Aorta (tissue), 5 donors: ENCODE measurements around the gene PAF1. TPM values are rescaled to one million over a fixed set of nuclear protein-coding genes. Genes with fewer than 3 reads are reported as not detected.

Experiments
- ATAC-seq: fragments of 200-7000 bp; cut with Tn5 transposase; one replicate; pipeline ENCODE4 v1.9.1; 2022; ENCODE audit warnings: moderate library complexity; ENCODE audit not compliant: low FRiP score
- DNase-seq, 2 donors: peaks; one replicate each; pipeline ENCODE4 v3.0.0-alpha.2; 2020
- H3K27ac ChIP-seq, 2 donors: one replicate each; pipeline ENCODE4 v1.5.1; 2013; ENCODE audit warnings: low read length in 2 of 2, mild to moderate bottlenecking in 2 of 2, moderate library complexity in 2 of 2, control low read depth in 1 of 2, inconsistent platforms in 1 of 2, low read depth in 1 of 2
- H3K27me3 ChIP-seq, 2 donors: one replicate each; pipeline ENCODE4 v1.6.1; 2013; ENCODE audit warnings: control low read depth in 1 of 2, low read length in 1 of 2, mild to moderate bottlenecking in 1 of 2, moderate library complexity in 1 of 2; ENCODE audit not compliant: insufficient read depth in 2 of 2, control insufficient read depth in 1 of 2
- H3K36me3 ChIP-seq, 2 donors: one replicate each; pipeline ENCODE4 v1.6.1; 2013; ENCODE audit warnings: control low read depth in 1 of 2, low read length in 1 of 2, mild to moderate bottlenecking in 1 of 2; ENCODE audit not compliant: insufficient read depth in 2 of 2, control insufficient read depth in 1 of 2
- H3K4me1 ChIP-seq, 2 donors: one replicate each; pipeline ENCODE4 v1.6.1; 2013; ENCODE audit warnings: low read length in 2 of 2, control low read depth in 1 of 2, mild to moderate bottlenecking in 1 of 2, moderate library complexity in 1 of 2; ENCODE audit not compliant: insufficient read depth in 2 of 2, control insufficient read depth in 1 of 2
- H3K4me3 ChIP-seq, 2 donors: one replicate each; pipeline ENCODE4 v1.5.1; 2013; ENCODE audit warnings: low read length in 2 of 2, control low read depth in 1 of 2, mild to moderate bottlenecking in 1 of 2
- H3K9me3 ChIP-seq: one replicate; pipeline ENCODE4 v1.6.1; 2013; ENCODE audit warnings: mild to moderate bottlenecking, low read length; ENCODE audit not compliant: control insufficient read depth
- WGBS, 2 donors: extraction: QIAGEN DNeasy Blood & Tissue Kit; methylation state at CpG; one replicate each; pipeline ENCODE4 v1.1.7; 2013; 5-methylcytosine and 5-hydroxymethylcytosine counted together
- intact Hi-C, 2 donors: fragments of 100-400 bp; cut with DNase I; formaldehyde crosslinking; loops; one replicate each; pipeline versions ENCODE4 v1.14.2 to v1.15.0; 2022
- polyA plus RNA-seq, 2 donors: library from polyadenylated mRNA; stranded (reverse); fragments of 200-250 nt; gene quantifications; one replicate each; pipeline ENCODE4 v1.2.3, GENCODE V29; 2013
- total RNA-seq, 2 donors: library from RNA; stranded (reverse); fragmentation: NEBNext Ultra II Directional; extraction: Animal tissue kit (Norgen Biotek cat#: 25700); gene quantifications; one replicate each; pipeline ENCODE4 v1.2.1, GENCODE V29; 2021
- donor health status: healthy with polysubstance abuse.
- donor health status: Bipolar disorder and iron deficiency.
- donor health status: DM: no; HTN: no; CAD: no.
- donor health status: DM: no; HTN: no; CAD: no.
- donor health status: DM: yes; HTN: yes; CAD: no.

The PAF1 gene
- total and polyA plus RNA-seq, 4 donors: 27.7 to 43.8 (median 34.2) TPM

- WGBS, 2 donors: 90 to 94% methylated on average over 3 of the region's 3 CpGs
- DNase-seq (peak in 1 of 2 donors; percentile 32), ATAC-seq (no peak)
- Histone ChIP-seq H3K27ac (no peak overlapping the region), H3K36me3 (peaks cover 0 to 7% of the 10 kb centered on the region in 2 donors), H3K27me3 (no peaks in the 10 kb centered on the region), H3K4me3 (no peak overlapping the region), H3K9me3 (no peaks in the 10 kb centered on the region), H3K4me1 (no peaks in the 10 kb centered on the region)
- intact Hi-C loops: loop anchor here in 1 of 2 donors (5.0 kb wide), 1 partner anchor 703 kb away; no protein-coding TSS in a partner anchor
Observed at GRCh38 chr19:39359026-39359425, 31.9 kb downstream of the PAF1 start.

DNA sequence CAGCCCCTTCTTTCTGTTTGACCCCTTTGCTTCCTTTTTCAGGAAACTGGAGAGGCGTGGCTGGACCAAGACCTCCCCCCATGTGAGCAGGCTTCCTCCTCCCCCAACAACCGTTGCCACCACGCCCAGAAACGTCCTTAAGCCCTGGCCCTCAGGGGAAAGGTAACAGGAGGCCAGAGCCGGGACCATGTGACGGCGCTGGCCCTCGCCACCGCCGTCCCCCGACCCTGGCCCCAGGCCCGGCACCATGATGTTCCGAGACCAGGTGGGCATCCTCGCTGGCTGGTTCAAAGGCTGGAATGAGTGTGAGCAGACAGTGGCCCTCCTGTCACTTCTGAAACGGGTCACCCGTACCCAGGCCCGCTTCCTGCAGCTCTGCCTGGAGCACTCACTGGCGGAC is 34.3 kb downstream of the PAF1 start:
- Histone ChIP-seq H3K4me1 (no peaks in the 10 kb centered on the region), H3K4me3 (no peak overlapping the region), H3K27ac (no peak overlapping the region), H3K9me3 (no peaks in the 10 kb centered on the region), H3K36me3 (peaks cover 0 to 7% of the 10 kb centered on the region in 2 donors), H3K27me3 (no peaks in the 10 kb centered on the region)
- intact Hi-C loops: loop anchor here in 1 of 2 donors (5.0 kb wide), 1 partner anchor 706 kb away; no protein-coding TSS in a partner anchor
- DNase-seq: peak in 1 of 2 donors; percentile 55
- 87 to 91% methylated on average over 18 of the region's 18 CpGs for WGBS, 2 donors
- no peak for ATAC-seq

DNA sequence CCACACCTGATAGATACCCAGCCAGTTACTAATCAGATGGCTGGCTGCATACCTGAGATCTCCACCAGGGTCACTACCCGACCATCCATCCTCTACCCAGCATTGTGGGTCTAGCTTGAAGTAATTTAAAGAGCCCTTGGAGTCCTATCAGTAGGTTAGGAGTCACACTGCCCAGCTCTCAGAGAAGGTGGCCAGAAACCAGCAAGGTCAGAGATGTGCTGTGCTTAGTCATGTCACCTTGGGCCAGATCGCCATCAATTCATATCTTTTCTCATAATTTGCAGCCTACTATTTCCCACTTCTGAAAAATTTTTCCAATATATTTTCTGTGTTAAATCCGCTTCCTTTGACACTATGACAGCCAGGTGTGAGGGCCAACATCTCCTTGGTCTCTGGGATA is 34.8 kb downstream of the PAF1 start:
- Histone ChIP-seq H3K27ac (no peak overlapping the region), H3K27me3 (no peaks in the 10 kb centered on the region), H3K9me3 (no peaks in the 10 kb centered on the region), H3K36me3 (peaks cover 0 to 7% of the 10 kb centered on the region in 2 donors), H3K4me3 (no peak overlapping the region), H3K4me1 (no peaks in the 10 kb centered on the region)
- ATAC-seq: no peak
- WGBS, 2 donors: 87 to 89% methylated on average over 3 of the region's 3 CpGs
- no peak for DNase-seq
- intact Hi-C loops: loop anchor here in 1 of 2 donors (5.0 kb wide), 1 partner anchor 706 kb away; no protein-coding TSS in a partner anchor

DNA sequence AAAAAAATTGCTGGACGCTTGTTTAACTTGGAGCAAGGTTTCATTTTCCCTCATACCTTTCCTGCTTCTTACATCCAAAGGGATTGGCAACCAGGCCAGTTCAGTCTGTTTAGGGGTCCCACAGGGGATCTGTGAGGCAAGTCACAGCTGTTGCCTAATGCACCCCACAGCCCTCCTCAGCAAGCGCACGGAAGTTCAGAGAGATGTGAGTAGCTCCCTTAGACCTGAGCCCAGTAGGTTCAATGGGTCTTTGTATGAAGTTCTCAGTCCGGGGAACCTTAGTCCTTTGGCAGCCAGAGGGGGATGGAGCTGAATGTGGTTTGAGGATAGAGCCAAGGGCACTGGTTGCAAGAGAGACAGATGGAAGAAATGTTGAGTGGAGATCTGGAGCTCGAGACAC is 35.7 kb downstream of the PAF1 start:
- Histone ChIP-seq H3K27me3 (no peaks in the 10 kb centered on the region), H3K27ac (no peak overlapping the region), H3K9me3 (no peaks in the 10 kb centered on the region), H3K36me3 (peaks cover 0 to 7% of the 10 kb centered on the region in 2 donors), H3K4me1 (no peaks in the 10 kb centered on the region), H3K4me3 (no peak overlapping the region)
- WGBS, 2 donors: 83 to 84% methylated on average over 5 of the region's 5 CpGs
- intact Hi-C loops: loop anchor here in 1 of 2 donors (5.0 kb wide), 1 partner anchor 707 kb away; no protein-coding TSS in a partner anchor
- no peak for ATAC-seq
- peak in 1 of 2 donors; percentile 24 for DNase-seq

DNA sequence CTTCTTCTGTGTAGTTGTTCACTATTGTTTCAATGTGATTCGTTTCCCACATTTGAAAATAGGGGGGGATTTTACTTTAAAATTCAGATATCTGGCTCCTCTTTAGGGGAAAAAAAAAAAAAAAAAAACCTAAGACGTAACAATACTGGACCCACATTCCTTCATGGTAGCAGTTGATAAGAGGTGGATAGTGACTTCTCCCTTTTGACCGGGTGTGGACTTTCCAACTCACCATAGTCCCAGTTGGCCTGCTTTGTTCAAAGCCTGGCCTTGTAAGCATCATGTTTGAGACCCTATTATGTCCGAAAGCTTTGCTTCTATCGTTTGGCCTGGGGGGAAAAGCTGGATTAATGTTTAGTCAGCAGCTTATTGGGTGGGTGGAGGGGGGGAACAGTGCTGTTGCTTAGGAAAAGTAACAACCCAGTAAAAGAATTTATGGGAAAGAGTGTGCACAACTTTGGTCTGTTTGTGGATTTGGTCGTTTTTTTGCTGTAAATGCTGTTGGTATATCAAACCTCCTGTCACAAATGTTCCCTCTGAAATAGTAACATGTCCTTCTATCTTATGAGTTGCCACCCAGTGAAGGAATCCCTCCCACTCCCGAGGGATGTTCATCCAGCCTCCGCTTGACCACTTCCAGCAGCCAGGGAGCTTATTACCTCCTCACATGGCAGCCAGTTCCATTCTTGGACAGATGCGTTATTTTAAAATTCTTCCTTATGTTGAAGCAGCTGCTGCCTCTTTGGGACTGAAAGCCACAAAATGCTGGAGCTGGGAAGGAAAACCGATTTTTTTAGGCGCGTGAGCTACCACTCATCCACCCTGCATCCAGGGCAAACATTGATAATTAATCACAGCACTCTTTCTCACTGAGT is 38.3 kb downstream of the PAF1 start:
- Histone ChIP-seq H3K9me3 (no peaks in the 10 kb centered on the region), H3K27me3 (no peaks in the 10 kb centered on the region), H3K36me3 (peaks cover 0 to 4% of the 10 kb centered on the region in 2 donors), H3K4me1 (peaks cover 0 to 3% of the 10 kb centered on the region in 2 donors), H3K4me3 (no peak overlapping the region), H3K27ac (no peak overlapping the region)
- no peak for ATAC-seq
- 77 to 82% methylated on average over 12 of the region's 12 CpGs for WGBS, 2 donors
- intact Hi-C loops: no loop called here
- DNase-seq: peak in 1 of 2 donors; percentile 16

DNA sequence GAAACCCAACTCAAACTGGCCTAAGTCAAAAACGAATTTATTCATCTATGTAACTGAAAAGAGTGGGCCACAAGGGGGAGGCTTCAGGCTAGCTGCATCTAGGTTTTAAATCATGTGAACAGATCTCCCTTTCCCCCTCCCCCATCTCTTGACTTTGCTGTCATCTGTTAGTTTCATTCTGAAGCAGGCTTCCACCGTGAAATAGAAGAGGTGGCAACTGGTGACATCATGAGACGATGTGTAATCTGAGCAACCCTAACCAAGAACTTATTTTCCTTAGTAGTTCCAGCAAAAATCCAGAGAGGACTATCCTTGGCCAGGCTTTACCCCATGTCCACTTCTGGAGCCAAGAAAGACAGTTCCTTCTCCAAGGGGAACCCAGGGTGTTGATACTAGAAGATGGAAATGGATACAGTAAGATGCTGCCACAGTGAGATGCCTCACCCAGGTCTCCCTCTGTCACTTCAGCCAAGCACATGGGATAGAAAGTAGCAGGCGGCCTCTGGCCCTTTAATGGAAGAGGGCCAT is 39.3 kb downstream of the PAF1 start:
- DNase-seq: peak; percentile 10 to 15
- Histone ChIP-seq H3K9me3 (no peaks in the 10 kb centered on the region), H3K4me1 (peaks cover 0 to 3% of the 10 kb centered on the region in 2 donors), H3K36me3 (peaks cover 0 to 2% of the 10 kb centered on the region in 2 donors), H3K4me3 (no peak overlapping the region), H3K27ac (no peak overlapping the region), H3K27me3 (no peaks in the 10 kb centered on the region)
- peak; percentile 55 for ATAC-seq
- 35% methylated on average over 4 of the region's 4 CpGs for WGBS, 2 donors
- intact Hi-C loops: no loop called here

DNA sequence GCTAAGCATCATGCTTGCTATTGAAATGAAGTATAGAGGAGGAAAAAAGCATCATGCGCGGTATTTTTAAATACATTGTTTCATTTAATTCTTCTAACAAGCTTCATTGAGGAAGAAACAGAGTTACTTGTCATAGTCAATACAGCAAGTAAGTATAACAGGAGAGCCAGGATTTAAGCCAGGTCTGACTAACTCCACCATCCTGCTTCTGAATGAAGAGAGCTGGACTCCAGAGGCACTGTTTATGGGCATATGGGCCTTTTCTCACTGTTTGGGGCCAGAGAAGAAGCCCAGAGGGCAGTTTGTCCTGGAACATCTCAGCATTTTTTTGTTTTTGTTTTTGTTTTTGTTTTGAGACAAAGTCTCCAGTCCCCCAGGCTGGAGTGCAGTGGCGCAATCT is 40.8 kb downstream of the PAF1 start:
- peaks cover 0 to 3% of the 10 kb centered on the region in 2 donors for H3K4me1 ChIP-seq
- peaks cover 0 to 2% of the 10 kb centered on the region in 2 donors for H3K36me3 ChIP-seq
- no peak overlapping the region for H3K4me3 ChIP-seq
- H3K9me3 ChIP-seq: no peaks in the 10 kb centered on the region
- H3K27me3 ChIP-seq: no peaks in the 10 kb centered on the region
- DNase-seq (no peak), ATAC-seq (no peak)
- 97 to 99% methylated on average over 3 of the region's 3 CpGs for WGBS, 2 donors
- intact Hi-C loops: no loop called here
- no peak overlapping the region for H3K27ac ChIP-seq

GRCh38 chr19:39349326-39349725 is 41.6 kb downstream of the PAF1 start:
- DNase-seq: no peak
- 80 to 81% methylated on average over 4 of the region's 4 CpGs for WGBS, 2 donors

More at GRCh38 chr19:39349326-39349725, 41.6 kb downstream of the PAF1 start:
- intact Hi-C loops: loop anchor here in 1 of 2 donors (10.0 kb wide), 1 partner anchor 185 kb away; the partner anchor contains the start of gene EID2B
- Histone ChIP-seq H3K4me3 (no peak overlapping the region), H3K9me3 (no peaks in the 10 kb centered on the region), H3K36me3 (peaks cover 0 to 2% of the 10 kb centered on the region in 2 donors), H3K27me3 (no peaks in the 10 kb centered on the region), H3K27ac (no peak overlapping the region), H3K4me1 (peaks cover 0 to 3% of the 10 kb centered on the region in 2 donors)
- ATAC-seq: no peak
